Measurements from ENCODE around the gene PCMTD2. TPM values are rescaled to one million over a fixed set of nuclear protein-coding genes. Genes with fewer than 3 reads are reported as not detected.

PCMTD2 gene
- total RNA-seq, 1 experiment from 2014 or later, result 45.7 TPM

DNA sequence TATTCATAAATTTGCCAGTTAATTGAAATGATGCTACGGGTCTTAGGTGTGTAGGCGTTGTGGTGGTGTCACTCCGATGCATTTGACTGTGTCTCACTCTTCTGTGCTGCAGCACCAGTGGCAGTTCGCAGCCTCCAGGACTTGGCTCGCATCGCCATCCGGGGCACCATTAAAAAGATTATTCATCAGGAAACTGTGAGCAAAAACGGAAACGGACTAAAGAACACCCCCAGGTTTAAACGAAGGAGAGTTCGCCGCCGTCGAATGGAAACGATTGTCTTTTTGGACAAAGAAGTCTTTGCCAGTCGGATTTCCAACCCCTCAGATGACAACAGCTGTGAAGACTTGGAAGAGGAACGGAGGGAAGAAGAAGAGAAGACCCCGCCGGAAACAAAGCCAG, 17.6 kb downstream of the PCMTD2 start:
- Histone ChIP-seq H3K9me3 (ENCODE audit: low read length) (no peaks in the 10 kb centered on the region), H2AFZ (ENCODE audit: low read length) (no peak overlapping the region), H3K4me3 (ENCODE audit: low read length) (no peak overlapping the region), H3F3A (ENCODE audit: low read length, unreplicated experiment) (no peaks in the 10 kb centered on the region), H3K4me2 (ENCODE audit: low read length) (no peak overlapping the region), H3K27me3 (ENCODE audit: low read length) (no peaks in the 10 kb centered on the region), H3K9ac (ENCODE audit: low read length) (no peak overlapping the region), H4K20me1 (ENCODE audit: low read length) (no peaks in the 10 kb centered on the region), H3K9me2 (replicated peaks; ENCODE audit: low read length) (no peaks in the 10 kb centered on the region), H3K4me1 (ENCODE audit: insufficient read depth, low read length) (no peaks in the 10 kb centered on the region), H3K36me3 (ENCODE audit: low read depth, low read length) (peaks cover 4% of the 10 kb centered on the region; the same call in 1 of the 2 replicates), H3K27ac (ENCODE audit: low read length) (no peak overlapping the region), H3K79me2 (ENCODE audit: low read length) (no peaks in the 10 kb centered on the region)
- no peak for DNase-seq
- CTCF ChIA-PET, result no interaction called here
- TF ChIP-seq, protein P1, sequence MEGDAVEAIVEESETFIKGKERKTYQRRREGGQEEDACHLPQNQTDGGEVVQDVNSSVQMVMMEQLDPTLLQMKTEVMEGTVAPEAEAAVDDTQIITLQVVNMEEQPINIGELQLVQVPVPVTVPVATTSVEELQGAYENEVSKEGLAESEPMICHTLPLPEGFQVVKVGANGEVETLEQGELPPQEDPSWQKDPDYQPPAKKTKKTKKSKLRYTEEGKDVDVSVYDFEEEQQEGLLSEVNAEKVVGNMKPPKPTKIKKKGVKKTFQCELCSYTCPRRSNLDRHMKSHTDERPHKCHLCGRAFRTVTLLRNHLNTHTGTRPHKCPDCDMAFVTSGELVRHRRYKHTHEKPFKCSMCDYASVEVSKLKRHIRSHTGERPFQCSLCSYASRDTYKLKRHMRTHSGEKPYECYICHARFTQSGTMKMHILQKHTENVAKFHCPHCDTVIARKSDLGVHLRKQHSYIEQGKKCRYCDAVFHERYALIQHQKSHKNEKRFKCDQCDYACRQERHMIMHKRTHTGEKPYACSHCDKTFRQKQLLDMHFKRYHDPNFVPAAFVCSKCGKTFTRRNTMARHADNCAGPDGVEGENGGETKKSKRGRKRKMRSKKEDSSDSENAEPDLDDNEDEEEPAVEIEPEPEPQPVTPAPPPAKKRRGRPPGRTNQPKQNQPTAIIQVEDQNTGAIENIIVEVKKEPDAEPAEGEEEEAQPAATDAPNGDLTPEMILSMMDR (conservative IDR thresholded peaks at IDR 0.05; ENCODE audit: low read depth, low read length), result no peak
- TF ChIP-seq EZH2 (IDR thresholded peaks at IDR 0.05; ENCODE audit: low read length, unreplicated experiment), result no peak
- no peak for TF ChIP-seq EZH2phosphoT487 (IDR thresholded peaks at IDR 0.05; ENCODE audit: borderline replicate concordance, low read length)
- POLR2A ChIA-PET (ENCODE audit: unreplicated experiment), result no interaction called here
- no peak for ATAC-seq
- no TSS peak for BruUV-seq (replicated peaks)
- intact Hi-C loops (cut with micrococcal nuclease), result no loop called here

DNA sequence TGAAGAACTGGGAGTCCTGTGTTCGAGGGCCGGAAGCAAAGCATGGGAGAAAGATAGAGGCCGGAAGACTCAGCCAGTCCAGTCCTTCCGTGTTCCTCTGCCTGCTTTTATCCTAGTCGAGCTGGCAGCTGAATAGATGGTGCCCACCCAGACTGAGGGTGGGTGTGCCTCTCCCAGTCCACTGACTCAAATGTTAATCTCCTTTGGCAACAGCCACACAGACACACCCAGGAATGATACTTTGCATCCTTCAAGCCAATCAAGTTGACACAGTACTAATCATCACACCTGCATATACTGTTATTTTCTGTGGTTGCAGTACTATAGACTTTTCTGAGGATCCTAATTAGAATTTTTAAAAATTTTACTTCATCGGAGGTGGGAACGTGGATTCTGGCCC, 21.3 kb downstream of the PCMTD2 start:
- intact Hi-C loops (cut with micrococcal nuclease), result no loop called here
- H2AFZ ChIP-seq (ENCODE audit: low read length), result no peak overlapping the region
- ChIA-PET POLR2A (ENCODE audit: unreplicated experiment) (no interaction called here), CTCF (no interaction called here)
- H3K9me2 ChIP-seq (replicated peaks; ENCODE audit: low read length), result no peaks in the 10 kb centered on the region
- H3K79me2 ChIP-seq (ENCODE audit: low read length), result no peaks in the 10 kb centered on the region
- no peaks in the 10 kb centered on the region for H3K4me1 ChIP-seq (ENCODE audit: insufficient read depth, low read length)
- H3K27ac ChIP-seq (ENCODE audit: low read length), result no peak overlapping the region
- BruUV-seq (replicated peaks), result no TSS peak
- DNase-seq, result no peak
- no peaks in the 10 kb centered on the region for H3K27me3 ChIP-seq (ENCODE audit: low read length)
- no peak overlapping the region for H3K9ac ChIP-seq (ENCODE audit: low read length)
- TF ChIP-seq, protein P1 (conservative IDR thresholded peaks at IDR 0.05; ENCODE audit: low read depth, low read length), result no peak
- no peak for TF ChIP-seq EZH2 (IDR thresholded peaks at IDR 0.05; ENCODE audit: low read length, unreplicated experiment)
- no peak for TF ChIP-seq EZH2phosphoT487 (IDR thresholded peaks at IDR 0.05; ENCODE audit: borderline replicate concordance, low read length)
- no peaks in the 10 kb centered on the region; the same call in 1 of the 2 replicates for H3K36me3 ChIP-seq (ENCODE audit: low read depth, low read length)
- H4K20me1 ChIP-seq (ENCODE audit: low read length), result no peaks in the 10 kb centered on the region
- no peaks in the 10 kb centered on the region for H3K9me3 ChIP-seq (ENCODE audit: low read length)
- no peak for ATAC-seq
- H3F3A ChIP-seq (ENCODE audit: low read length, unreplicated experiment), result no peaks in the 10 kb centered on the region
- no peak overlapping the region for H3K4me3 ChIP-seq (ENCODE audit: low read length)
- H3K4me2 ChIP-seq (ENCODE audit: low read length), result no peak overlapping the region

DNA sequence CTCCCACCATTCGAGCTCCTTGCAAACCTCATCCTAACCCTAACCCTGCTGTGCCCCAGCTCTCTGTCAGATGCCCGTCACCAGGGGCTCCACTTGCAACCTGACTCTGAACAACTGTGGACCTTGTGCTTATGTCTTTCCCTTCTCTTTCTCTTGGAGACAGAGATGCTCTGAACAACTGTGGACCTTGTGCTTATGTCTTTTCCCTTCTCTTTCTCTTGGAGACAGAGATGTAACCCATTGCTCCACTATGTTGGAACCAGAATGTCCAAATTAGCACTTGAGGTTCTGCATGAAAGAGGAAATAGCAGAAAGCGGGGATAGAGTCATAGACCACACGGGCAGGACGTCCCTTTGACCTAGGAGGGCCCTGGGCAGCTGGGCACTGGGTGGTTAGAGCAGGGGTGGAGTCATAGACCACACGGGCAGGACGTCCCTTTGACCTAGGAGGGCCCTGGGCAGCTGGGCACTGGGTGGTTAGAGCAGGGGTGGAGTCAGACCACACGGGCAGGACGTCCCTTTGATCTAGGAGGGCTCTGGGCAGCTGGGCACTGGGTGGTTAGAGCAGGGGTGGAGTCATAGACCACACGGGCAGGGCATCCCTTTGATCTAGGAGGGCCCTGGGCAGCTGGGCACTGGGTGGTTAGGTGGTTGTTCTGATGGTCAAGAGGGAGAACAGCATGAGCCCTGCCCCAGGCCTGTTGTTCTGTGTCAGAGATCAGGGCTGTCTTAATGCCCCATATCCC, 22.2 kb downstream of the PCMTD2 start:
- DNase-seq, result no peak
- ATAC-seq, result no peak
- ChIA-PET CTCF (no interaction called here), POLR2A (ENCODE audit: unreplicated experiment) (no interaction called here)
- no peak overlapping the region for H3K4me3 ChIP-seq (ENCODE audit: low read length)
- no peaks in the 10 kb centered on the region for H3K27me3 ChIP-seq (ENCODE audit: low read length)
- BruUV-seq (replicated peaks), result no TSS peak
- H3K9me3 ChIP-seq (ENCODE audit: low read length), result no peaks in the 10 kb centered on the region
- no peaks in the 10 kb centered on the region for H3F3A ChIP-seq (ENCODE audit: low read length, unreplicated experiment)
- intact Hi-C loops (cut with micrococcal nuclease), result no loop called here
- no peaks in the 10 kb centered on the region for H3K9me2 ChIP-seq (replicated peaks; ENCODE audit: low read length)
- H3K4me1 ChIP-seq (ENCODE audit: insufficient read depth, low read length), result no peaks in the 10 kb centered on the region
- no peaks in the 10 kb centered on the region for H4K20me1 ChIP-seq (ENCODE audit: low read length)
- no peak overlapping the region for H3K4me2 ChIP-seq (ENCODE audit: low read length)
- H3K36me3 ChIP-seq (ENCODE audit: low read depth, low read length), result no peaks in the 10 kb centered on the region; the same call in 1 of the 2 replicates
- no peak overlapping the region for H2AFZ ChIP-seq (ENCODE audit: low read length)
- no peak overlapping the region for H3K27ac ChIP-seq (ENCODE audit: low read length)
- TF ChIP-seq, protein P1 (conservative IDR thresholded peaks at IDR 0.05; ENCODE audit: low read depth, low read length), result no peak
- TF ChIP-seq EZH2phosphoT487 (IDR thresholded peaks at IDR 0.05; ENCODE audit: borderline replicate concordance, low read length) (no peak), EZH2 (IDR thresholded peaks at IDR 0.05; ENCODE audit: low read length, unreplicated experiment) (no peak)
- no peaks in the 10 kb centered on the region for H3K79me2 ChIP-seq (ENCODE audit: low read length)
- H3K9ac ChIP-seq (ENCODE audit: low read length), result no peak overlapping the region
